ENCODE results near the gene MRPL28.
"Not testable (repeated sequence)": the region's sequence is repeated elsewhere in the genome, so short reads cannot be mapped to it uniquely, and the experiment has no call there.

The MRPL28 gene

GRCh38 chr16:341095-341973 lies 29.0 kb downstream of the MRPL28 start:
- not testable (repeated sequence) for DNase-seq (ENCODE audit: extremely low read depth in 1 of 2, low read depth in 1 of 2)

DNA sequence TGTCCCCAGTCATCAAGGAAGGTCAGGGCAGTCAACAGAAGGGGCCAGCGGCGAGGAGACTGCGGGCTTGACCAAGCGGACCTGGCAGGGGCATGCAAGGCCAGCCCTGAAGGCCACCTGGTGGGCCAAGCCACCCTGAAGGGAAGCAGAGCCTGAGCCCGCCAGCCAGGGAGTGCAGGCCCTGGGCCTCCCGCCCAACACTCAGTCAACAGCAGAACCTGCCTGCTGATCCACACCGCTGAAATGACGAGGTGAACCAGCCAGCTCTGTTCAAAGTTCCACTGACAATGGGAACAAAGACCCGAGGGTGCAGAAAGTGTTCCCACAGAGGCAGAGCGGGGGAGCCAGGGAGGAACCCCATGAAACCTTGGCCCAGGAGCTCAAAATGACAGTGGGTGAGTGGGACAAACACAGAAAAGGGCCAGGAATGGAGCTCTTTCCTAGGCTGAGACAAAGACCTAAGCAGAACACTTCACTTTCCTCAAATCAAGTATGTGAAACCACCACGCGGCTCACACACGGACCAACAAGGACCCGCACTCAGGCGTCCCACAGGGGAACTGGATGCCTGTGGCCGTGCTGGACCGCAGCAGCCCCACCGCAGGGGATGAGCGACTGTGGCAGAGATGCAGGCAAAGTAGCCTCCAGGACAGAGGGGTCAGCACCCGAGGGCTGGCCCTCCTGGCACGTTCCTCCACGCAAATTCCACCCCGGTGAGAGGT lies 29.8 kb downstream of the MRPL28 start:
- no peak for DNase-seq (ENCODE audit: extremely low read depth in 1 of 2, low read depth in 1 of 2)

GRCh38 chr16:339680-340079 lies 30.7 kb downstream of the MRPL28 start:
- no peak for DNase-seq (ENCODE audit: extremely low read depth in 1 of 2, low read depth in 1 of 2)

DNA sequence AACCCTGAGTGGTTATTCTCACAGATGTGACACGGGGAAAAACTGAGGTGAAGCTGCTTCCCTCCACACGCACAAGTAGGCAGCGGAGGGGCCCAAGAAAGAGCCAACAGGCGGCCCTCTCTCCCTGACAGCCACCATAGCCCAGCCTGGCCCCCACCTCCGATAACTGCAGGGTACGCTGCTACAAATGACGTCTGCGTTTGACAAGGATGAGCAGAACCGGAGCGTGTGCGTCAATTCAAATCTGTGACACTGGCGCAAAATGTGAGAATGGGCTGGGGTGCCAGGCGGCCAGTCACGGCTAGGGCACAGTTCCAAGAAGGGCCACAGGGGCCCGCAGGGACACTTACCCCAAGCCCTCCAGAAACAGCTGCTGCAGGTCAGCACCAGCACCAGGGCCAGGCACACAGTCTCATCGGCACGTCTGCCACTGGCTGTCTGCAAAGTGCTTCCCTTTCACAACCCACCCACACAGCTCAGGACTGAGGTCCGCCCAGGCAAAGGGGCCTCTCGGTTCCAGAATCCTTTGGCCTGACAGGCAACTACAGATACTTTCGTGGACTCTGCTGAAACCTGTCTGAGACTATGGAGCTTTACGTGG lies 32.3 kb downstream of the MRPL28 start:
- DNase-seq (ENCODE audit: extremely low read depth in 1 of 2, low read depth in 1 of 2) = no peak

GRCh38 chr16:337437-337836 lies 32.9 kb downstream of the MRPL28 start:
- no peak for DNase-seq (ENCODE audit: extremely low read depth in 1 of 2, low read depth in 1 of 2)

DNA sequence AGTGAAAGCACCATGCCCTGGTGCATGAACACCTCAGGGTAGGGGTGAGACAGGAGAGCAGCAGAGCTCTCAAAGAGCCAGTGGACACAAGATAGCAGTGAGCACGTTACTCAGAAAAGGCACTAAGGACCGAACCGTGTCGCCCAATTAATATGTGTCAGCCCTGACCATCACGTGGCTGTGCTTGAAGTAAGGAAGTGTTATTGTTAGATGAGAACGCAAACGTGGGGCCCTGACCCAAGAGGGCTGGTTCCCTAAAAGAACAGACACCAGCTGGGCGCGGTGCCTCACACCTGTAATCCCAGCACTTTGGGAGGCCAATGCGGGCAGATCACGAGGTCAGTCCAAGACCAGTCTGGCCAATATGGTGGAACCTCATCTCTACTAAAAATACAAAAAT lies 34.1 kb downstream of the MRPL28 start:
- DNase-seq (ENCODE audit: extremely low read depth in 1 of 2, low read depth in 1 of 2) = no peak

GRCh38 chr16:334861-335632 lies 35.3 kb downstream of the MRPL28 start:
- not testable (repeated sequence) for DNase-seq (ENCODE audit: extremely low read depth in 1 of 2, low read depth in 1 of 2)

DNA sequence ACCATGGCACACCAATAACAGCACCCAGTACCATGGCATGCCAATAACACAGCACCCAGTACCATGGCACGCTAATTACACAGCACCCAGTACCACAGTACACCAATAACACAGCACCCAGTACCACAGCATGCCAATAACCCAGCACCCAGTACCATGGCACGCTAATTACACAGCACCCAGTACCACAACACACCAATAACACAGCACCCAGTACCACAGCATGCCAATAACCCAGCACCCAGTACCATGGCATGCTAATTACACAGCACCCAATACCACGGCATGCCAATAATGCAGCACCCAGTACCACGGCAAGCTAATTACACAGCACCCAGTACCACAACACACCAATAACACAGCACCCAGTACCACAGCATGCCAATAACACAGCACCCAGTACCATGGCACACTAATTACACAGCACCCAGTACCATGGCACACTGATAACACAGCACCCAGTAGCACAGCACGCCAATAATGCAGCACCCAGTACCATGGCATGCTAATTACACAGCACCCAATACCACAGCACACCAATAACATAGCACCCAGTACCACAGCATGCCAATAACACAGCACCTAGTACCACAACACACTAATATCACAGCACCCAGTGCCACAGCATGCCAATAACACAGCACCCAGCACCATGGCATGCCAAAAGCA lies 36.0 kb downstream of the MRPL28 start:
- not testable (repeated sequence) for DNase-seq (ENCODE audit: extremely low read depth in 1 of 2, low read depth in 1 of 2)

- DNase-seq (ENCODE audit: extremely low read depth in 1 of 2, low read depth in 1 of 2) = no peak
These were observed 36.8 kb downstream of the MRPL28 start for GRCh38 chr16:333406-334094.

- DNase-seq (ENCODE audit: extremely low read depth in 1 of 2, low read depth in 1 of 2) = not testable (repeated sequence)
These were observed 39.0 kb downstream of the MRPL28 start for GRCh38 chr16:331181-331814.

GRCh38 chr16:330741-331140 lies 39.6 kb downstream of the MRPL28 start:
- no peak for DNase-seq (ENCODE audit: extremely low read depth in 1 of 2, low read depth in 1 of 2)

DNA sequence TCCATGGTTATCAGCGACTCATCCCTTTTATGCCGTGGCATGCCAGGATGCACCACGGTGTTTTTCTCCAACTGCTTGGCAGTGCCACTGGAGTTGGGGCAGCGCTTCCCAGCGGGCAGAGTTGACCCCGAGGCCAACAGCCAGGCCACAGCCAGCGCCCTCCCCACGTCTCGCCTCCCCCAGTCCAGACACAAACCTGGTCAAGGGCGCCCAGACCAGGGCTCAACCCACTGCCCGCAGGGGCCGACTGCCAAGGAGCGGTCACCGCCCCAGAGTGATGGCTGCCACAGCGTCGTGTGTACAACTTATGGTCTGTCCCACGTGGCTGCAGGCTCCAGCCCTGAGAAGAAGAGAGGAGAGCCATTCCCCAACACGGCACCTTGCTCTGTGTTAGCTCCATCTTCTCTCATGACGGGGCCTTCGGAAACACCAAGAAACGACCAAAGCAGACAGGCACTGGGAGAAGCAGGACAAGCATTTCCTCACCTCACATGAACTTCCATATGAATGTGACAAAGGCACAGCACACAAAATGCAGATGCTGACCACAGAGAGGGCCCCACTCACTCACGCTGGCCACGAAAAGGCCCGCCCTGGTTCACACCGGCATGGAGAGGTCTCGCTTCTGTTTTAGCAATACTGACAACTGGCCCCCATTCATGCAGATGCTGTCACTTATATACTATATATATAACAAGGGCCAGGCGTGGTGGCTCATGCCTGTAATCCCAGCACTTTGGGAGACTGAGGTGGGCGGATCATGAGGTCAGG lies 44.8 kb downstream of the MRPL28 start:
- no peak for DNase-seq (ENCODE audit: extremely low read depth in 1 of 2, low read depth in 1 of 2)

- DNase-seq (ENCODE audit: extremely low read depth in 1 of 2, low read depth in 1 of 2) = peak; percentile 40 to 44
These were observed 45.6 kb downstream of the MRPL28 start for GRCh38 chr16:324451-325334.

DNA sequence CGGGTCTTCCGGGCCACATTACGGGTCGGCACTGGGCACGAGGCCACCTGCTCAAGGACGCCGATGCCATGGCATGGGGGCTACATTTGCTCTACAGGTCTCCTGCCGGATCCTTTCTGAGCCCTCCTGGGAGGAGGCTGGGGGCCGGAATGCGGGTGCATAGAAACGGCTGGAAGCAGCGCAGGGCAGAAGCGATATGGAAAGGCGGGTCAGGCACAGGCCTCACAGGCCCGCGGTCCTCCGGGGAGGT lies 46.2 kb downstream of the MRPL28 start:
- DNase-seq (ENCODE audit: extremely low read depth in 1 of 2, low read depth in 1 of 2) = no peak

- no peak for DNase-seq (ENCODE audit: extremely low read depth in 1 of 2, low read depth in 1 of 2)
These were observed 47.7 kb downstream of the MRPL28 start for GRCh38 chr16:322476-323143.

DNA sequence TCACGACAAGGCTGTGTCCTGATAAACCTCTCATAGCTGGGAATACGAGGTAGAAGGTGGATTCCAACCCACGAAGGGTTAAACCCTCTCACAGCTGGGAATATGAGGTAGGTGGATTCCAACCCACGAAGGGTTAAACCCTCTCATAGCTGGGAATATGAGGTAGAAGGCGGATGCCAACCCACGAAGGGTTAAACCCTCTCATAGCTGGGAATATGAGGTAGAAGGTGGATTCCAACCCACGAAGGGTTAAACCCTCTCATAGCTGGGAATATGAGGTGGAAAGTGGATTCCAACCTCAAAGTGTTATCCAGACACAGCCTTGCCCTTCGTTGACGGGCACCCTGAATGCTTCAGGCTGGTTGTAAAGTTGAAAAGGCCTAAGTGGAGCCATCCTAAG lies 48.8 kb downstream of the MRPL28 start:
- no peak for DNase-seq (ENCODE audit: extremely low read depth in 1 of 2, low read depth in 1 of 2)

DNA sequence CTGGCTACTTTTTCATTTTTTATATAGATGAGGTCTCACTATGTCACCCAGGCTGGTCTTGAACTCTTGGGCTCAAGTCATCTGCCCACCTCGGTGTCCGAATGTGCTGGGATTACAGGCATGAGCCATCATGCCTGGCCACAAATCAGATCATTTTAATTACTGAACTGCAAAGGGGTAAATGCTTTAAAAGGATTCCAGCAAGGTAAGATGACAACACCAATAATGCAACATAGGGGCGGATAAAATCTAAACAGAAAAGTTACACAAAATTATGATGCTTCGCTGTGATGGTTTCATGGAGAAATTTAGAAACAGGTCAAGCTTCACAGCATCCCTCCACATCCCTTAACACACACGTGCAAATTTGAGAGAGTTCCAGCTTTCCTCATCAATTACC lies 50.1 kb downstream of the MRPL28 start:
- DNase-seq (ENCODE audit: extremely low read depth in 1 of 2, low read depth in 1 of 2) = no peak
